HG03460 (cell line): ENCODE results near the gene LGR6.
A peak's percentile ranks its signal among the peaks of the same experiment; 100 is the strongest.
"Not testable (repeated sequence)": the region's sequence is repeated elsewhere in the genome, so short reads cannot be mapped to it uniquely, and the experiment has no call there.

Experiments used
- ATAC-seq: cut with Tn5 transposase; IDR thresholded peaks from one replicate; pipeline ENCODE4 v1.9.1; 2021; ENCODE audit not compliant: unreplicated experiment

Gene LGR6

DNA sequence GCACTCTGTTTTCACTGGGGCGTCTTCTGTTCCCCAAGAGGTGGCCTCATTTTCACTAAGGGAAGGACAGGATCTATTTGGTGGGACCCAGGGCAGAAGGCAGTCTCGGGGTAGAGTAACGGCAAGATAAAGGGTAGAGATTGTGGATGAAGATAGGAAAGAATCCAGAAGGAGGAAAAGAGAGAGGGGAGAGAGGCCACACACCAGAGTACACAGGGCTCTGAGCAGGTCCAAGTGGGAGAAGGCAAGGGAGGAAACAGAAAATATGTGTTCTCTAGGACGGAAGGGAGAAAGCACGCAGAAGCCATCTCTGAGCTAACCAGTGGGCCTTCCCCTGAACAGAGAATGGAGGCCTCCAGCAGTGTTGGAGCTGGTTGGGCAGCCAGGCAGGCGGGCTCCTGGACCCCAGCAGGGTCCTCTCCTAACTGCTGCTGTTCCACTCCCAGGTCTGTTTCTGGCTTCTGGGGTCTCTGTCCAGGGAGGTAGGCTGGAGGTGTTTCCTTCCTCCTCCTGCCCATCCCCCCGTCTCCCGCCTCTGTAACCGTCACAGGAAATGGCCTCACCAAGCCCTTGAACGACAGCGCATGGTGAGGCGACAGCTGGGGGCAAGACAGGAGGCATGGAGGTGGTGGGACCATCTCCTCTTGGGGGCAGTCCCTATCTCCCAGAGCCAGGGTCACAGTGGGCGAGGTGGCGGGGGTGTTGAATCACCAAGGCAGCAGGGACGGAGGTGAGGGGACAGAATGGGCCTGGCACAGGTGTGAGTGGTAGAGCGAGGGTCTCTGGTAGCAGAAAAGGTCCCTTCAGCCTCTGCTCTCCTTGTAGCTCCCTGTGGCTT lies 33.8 kb upstream of the LGR6 start:
- ATAC-seq, result peak; percentile 39

DNA sequence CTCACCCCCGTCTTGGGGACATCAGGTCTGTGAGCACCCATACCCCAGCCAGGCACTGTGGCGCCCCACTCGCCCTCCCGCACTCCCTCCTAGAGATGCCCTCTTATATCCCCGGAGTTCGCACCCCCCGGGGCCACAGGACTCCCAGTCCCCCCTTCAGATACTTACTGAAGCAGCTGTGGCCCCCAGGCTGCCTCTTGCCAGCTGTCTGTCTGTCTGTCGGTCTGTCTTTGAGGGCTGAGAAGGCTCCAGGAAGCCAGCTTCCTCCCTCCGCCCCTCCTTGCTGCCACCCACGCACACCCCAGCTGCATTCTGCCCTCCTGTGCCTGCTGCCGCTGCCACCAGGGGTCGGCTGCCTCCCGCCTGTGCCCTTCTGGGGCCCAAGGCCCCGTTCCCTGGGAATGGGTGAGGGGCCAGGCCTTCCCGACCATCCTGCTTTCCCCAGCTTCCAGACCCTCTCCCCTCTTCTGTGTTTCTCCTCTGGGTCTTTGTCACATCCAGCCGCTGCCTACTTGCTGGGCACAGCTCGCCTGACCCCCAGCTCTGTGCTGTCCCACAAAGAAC lies 33.1 kb upstream of the LGR6 start, which contains the start of gene PTPN7:
Gene PTPN7 (minus strand): TSS at position 226 of the 564 bp plus-strand sequence. CDS start 1,200 bp downstream, outside the sequence.
- ATAC-seq, result peak; percentile 53

DNA sequence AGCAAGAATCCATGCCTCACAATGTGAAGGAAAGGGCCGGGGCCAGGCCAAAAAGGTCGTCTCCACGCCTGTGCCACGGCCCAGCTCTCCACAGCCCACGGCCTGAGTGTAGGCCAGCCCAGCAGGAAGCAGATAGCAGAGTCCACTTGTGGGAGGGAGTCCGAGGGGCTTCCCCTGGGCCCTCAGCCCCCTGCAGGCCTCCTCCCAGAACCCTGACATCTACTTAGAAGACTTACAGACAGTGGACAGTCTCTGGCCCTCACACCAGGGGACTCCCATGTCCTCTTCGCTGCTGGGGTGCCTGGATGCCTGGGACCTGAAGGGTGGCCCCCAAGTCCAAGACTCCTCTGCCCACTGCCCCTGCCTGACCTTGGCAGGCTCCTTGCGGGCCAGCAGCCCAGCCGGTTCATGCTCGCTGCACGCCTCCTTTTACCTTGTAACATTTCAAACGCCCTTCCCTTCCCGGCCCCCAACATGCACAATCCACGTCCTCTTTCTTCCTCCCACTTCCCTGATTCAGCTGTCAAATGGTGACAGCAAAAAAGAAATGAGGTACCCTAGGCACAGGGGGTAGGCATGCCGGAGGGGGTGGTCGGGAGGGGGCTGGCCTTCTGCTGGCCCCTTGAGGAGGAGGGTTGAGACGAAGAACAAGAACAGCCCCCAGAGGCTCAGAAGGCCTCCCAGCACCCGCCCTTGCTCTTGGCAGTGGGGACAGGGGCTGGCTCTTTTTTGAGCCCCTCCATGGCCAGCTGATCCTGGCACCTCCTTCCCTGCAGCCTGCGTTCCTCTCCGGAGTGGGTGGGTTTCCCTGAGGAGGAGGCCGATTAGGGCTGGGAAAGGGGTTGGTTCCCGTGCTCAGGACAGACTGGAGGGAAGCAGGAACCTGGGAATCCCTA lies 32.2 kb upstream of the LGR6 start:
- no peak for ATAC-seq

DNA sequence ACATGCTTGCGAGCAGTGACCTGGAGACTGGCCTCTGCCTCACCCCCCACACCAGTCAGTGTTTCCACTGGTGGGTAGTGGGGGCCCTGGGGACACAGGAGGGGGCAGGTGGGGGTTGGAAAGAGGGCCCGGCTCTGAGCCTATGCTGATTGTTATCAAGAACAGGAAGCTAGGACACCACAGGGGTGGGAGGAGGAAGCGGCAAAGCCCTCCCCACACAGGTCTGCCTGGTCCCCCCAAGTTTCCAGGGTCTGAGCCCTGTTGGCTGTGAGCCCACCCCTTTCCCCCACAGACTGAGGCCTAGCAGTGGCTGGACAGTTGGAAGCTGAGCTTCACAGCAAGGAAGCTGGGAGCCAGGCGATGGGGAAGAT lies 31.6 kb upstream of the LGR6 start:
- no peak for ATAC-seq

DNA sequence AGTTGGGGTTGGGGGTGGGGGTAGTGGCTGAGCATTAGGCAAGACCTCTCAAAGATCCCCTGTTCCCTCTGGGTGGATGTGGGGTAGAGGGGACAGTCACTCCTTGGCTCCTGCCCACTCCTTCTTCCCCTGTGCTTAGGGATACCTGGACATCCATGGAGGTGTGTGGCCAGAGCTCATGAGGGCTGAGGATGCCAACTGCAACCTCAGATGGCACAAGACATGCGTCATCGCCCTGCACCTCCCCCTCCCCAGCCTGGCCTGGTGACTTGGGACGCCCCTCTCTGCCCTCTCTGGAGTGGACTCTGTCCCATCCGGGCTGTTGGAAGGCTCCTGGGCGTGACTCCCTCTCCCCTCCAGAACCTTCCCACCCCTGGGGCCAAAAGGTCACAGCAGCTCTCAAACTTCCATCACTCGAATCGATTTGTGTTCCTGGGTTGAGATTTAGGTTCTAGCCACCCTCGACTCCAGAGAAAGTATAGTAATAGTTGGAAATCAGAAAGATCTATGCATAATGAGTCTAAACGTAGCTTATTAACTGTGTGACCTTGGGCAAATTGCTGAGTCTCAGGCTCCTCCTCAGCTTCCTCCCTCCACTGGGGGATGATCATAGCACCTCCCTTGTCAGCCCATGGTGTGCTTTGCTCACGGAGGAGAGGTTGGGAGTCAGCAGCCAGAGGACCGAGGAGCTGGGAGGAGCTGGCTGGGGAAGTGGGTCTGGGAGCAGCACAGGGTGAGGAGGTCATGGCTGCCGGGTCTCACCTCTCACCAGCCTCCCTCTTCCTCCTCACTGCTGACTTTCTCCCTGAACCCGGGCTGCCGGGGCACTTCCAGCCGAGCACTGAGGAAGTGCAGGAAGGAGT lies 30.9 kb upstream of the LGR6 start:
- no peak for ATAC-seq

DNA sequence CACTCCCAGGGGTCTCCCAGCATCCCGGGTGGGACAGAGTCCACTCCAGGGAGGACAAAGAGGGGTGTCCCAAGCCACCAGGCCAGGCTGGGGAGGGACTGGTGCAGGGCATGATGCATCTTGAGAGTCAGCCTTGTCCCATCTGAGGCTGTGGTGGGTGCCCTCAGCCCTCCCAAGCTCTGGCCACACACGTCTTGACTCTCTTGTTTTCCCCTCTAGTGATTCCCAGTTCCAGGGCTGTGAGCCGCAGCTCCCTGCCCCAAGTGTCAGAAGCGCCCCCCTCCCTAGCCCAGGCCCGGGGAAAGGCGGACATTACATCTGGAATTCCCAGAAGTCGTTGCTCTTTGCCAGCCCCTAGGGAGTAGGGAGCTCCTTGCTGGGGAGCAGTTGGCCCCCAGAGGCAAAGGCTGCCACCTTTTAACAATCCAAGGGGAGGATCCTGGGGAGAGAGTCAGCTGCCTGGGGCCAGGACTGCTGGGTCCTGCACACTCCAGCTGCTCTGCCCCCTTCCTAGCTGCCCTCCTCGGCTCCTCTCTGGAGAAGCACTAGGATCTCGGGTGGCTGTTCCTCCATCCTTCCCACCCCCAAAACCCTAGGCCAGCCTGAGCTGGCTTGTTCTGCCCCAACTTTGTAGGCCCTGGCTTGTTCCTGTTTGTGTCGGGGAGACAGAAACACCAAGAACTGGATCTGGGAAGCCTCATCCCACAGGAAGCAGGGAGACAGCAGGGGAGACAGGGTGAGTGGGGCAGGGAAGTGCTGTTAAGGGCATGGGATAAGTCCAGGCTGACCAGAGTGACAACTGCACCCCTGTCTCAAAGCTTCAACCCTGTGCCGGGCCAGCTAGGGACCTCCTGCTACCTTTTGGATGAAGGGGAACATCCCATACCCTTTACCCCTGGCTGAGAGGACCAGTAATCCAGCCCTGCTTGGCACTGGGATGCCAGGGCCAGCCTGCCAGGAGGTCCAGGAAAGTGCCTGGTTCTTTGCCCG lies 30.0 kb upstream of the LGR6 start:
- ATAC-seq, result no peak

DNA sequence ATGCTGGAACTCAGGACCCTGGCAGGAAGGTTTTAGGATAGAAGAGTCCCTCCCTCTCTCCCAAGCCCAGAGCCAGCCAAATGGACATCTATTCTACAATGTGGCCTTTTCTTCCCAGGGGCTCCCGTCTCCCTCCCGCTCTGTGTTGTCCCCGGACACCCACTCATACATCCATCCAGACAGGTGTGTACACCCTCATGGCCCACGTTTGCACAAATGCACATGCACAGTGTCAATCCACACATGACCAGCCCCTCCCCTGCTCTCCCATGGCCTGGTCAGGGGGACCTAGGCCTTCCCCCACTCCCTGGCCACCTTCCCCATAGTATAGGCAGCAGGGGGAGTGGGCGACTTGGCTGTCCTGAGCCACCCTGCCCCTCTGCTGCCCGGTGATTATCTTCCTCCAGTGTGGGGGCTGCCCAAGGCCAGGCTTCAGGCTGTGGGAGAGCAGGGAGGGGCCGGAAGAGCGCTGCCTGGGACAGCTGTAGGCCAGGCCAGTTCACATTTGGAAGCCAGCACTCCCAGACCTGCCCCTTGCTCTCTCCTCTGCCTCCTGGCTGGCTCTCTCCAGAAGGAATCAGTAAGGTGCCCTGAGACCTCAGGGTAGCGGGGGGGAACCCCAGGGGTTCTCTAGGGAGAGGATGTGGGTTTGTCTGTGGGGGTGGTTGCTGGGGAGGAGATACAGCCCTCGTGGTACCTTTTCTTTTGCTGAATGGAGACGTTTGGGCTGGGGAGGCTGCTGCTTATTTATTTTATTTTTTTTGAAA lies 29.1 kb upstream of the LGR6 start:
- peak; percentile 50 for ATAC-seq

DNA sequence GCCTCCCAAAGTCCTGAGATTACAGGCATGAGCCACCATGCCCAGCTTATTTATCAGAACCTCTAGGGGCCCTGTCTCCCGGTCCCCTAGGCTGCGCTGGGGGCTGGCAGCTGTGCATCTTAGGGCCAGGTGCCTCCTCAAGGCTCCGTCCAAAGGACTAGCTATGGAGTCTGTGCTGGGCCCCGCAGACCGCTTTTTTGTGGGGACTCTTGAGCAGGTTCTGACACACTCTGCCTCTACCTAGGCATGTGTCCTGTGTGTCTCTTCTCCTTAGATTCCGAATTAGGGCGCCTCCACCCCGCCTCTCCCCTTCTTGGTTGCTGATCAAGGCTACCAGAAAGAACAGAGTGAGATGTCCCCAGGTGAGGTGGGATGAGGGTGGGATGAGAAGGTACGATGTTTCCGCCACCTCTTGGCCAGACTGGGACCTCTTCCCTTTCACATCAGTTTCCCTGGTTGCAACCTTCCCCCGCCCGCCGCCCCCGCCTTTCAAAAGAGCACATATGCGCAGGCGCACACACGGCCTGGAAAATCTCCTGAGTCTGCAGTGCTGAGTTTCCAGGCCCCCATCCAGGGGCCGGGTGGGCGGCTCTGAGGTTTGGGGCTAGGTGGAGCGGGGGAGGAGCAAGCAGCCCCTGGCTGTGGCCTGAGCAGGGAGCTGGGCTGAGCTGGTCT lies 28.2 kb upstream of the LGR6 start:
- no peak for ATAC-seq

DNA sequence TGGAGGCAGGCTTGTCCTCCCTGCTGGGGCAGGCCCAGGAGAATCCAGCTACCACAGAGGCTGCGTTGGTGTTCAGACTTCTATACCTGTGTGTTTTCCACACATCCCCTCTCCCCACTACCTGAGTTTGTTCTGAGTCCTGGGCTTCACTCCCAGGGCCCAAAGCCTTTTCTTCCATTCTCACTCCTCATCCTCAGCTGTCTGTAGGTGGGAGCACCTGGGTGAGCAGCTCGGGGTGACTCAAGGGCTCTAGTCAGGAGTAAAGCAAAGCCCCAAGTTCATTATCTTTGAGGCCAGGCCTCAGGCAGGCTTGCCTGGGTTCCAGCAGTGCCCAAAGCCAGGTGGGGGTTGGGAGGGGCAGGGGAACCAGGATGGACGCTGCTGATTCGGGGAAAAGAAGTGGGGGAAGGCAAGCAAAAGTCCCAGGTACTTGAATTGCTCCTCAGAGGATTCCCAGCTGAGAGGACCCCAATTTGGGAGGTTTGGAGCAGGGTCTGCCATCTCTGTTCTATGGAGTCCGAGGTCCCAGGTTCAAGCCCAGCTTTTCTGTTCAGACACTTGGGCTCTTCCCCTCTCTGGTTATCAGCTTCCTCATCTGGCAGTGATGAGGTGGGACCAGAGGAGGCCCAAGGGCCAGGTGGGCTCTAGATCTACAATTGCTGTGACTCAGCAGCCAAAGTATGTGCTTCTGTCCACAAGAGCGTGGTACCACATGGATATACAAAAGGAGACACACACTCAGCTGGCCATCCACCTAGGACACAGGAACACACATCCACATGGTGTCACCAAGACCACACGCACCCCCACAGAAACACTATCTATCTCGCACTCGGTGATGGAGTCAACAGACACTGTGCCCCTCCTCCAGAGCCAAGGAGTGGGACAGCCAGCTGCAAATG lies 27.4 kb upstream of the LGR6 start:
- no peak for ATAC-seq

DNA sequence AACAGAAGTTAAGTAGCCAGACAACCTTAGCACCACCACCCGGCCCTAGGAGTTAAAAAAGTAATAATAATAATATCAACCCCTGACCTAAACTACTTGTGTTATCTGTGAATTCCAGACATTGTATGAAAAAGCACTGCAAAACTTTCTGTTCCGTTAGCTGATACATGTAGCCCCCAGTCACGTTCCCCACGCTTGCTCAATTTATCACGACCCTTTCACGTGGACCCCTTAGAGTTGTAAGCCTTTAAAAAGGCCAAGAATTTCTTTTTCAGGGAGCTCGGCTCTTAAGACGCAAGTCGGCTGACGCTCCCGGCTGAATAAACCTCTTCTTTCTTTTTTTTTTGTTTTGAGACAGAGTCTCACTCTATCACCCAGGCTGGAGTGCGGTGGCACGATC lies 26.5 kb upstream of the LGR6 start:
- ATAC-seq, result not testable (repeated sequence)

DNA sequence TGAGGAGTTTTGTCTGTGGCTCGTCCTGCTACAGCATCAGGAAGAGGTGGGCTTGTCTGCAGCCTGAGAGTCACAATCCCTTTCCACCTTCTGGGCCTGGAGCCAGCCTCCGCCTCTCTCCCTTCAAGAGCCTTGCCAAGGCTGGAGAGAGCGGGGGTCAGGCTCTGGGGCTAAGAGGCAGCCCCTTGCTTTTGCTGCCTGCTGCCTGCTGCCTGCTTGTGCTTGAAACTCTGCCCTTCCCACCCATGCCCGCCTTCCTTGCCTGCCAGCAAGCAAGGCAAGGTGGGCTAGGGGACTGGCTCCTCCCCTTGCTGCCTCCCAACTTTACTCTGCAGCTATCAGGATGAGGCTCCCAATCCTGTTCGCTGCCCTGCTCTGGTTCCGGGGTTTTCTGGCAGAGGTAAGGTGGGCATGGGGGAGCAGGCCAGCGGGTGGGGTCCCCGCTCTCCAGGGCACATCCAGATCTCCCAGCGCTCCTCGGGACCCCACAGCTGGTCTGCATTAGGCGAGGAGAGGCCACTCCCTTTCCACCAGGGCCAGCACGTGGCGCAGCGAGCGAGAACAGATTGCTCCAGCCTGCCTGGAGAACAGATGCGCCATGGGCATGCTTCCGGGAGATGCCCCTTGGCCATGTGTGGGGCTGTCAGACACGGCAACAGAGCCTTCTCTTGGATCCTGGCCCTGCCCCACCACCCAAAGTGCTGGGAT lies 25.7 kb upstream of the LGR6 start:
- ATAC-seq, result no peak

DNA sequence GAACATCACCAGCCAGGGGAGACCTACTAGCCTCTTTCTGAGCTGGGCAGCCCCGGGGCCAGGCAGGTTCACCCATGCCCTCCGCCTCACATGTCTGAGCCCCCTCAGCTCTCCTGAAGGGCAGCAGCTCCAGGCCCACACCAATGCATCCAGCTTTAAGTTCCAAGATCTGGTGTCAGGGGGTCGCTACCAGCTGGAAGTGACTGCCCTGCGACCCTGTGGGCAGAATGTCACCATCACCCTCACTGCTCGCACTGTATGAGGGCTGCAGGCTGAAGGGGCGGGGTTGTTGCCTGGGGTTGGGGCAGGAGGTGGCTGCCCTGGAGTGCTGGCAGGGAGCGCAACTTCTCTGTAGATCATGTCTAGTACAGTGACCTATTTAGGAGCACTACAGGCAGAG lies 24.7 kb upstream of the LGR6 start:
- ATAC-seq, result no peak

DNA sequence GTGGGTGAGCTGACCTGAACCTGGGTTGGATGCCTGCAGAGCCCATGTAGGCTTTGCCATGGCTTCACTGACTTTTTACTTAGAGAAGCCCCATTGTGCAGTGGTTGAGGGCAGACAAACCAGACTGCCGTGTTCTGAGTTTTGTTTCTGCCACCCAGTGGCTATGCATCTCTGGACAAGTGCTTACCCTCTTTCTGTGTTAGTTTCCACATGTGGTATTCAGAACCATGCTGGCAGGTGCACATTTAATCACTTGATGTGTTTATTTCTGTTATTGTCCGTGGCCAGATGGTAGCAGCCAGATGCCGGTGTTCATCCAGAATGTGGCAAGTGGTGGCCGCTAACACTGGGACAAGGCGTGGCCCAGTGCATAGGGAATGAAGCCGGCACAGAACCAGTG lies 22.9 kb upstream of the LGR6 start:
- ATAC-seq, result no peak

DNA sequence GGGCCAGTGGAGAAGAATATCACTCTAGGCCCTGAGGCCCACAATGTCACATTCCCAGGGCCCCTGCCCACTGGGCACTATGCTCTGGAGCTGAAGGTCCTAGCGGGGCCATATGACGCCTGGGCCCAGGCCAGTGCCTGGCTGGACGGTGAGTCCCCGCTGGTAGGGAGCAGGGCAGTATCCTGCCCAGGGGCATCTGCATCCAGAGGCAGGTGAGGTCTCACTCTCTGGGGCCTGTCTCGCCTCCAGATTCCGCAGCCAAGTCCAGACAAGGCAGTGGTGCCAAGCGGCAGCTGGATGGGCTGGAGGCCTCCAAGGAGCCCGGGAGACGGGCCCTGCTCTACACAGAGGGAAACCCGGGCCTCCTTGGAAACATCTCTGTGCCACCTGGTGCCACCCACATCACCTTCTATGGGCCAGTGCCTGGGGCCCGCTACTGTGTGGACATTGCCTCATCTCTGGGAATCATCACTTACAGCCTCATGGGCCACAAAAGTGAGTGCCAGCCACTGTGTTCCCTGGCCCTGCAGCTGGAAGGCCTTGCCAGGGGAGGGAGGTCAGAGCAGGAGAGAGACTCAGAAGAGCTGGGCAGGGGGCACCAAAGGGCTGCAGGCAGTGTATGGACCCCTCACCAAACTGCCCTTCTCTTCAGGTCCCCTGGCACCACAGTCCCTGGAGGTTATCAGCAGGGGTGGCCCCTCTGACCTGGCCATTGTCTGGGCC lies 22.1 kb upstream of the LGR6 start:
- no peak for ATAC-seq

DNA sequence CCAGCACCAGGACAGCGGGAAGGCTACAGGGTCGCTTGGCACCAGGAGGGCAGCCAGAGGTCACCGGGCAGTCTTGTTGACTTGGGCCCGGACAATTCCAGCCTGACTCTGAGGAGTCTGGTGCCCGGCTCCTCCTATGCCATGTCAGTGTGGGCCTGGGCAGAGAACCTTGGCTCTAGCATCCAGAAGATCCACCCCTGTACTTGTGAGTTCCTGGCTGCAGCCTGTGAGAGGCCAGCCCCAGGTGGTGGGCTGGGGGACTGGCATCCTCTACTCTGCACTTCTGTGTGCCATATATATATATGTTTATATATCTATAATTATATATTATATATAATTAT lies 21.6 kb upstream of the LGR6 start:
- ATAC-seq, result no peak

DNA sequence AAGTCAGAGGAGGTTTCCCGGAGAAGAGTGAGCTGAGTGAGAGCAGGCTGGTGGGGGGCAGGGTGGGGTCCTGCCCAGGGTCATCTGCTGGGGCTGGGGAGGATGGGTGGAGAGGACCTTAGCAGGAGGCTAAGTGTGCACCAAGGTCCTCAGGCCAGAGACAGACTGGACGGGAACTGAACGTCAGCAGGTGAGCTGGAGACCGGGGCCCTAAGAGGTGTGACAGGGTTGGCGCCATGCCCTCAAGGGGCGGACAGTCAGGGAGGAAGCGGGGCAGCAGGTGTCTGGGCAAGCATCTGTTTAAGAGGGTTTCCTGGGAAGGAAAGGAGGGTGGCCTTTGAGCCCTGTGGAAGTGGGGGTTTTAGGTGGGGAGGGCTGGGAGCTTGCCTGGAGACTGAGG lies 19.6 kb upstream of the LGR6 start:
- ATAC-seq, result no peak
